DMS53 (cell line): ENCODE data around the gene KRTAP10-12.

ENCODE experiments used
- DNase-seq: peaks from one replicate; lab custom pipeline; 2025; lab: John Stamatoyannopoulos, UW

KRTAP10-12 gene

GRCh38 chr21:44712203-44713028 is 15.4 kb downstream of the KRTAP10-12 start:
- DNase-seq: no peak

DNA sequence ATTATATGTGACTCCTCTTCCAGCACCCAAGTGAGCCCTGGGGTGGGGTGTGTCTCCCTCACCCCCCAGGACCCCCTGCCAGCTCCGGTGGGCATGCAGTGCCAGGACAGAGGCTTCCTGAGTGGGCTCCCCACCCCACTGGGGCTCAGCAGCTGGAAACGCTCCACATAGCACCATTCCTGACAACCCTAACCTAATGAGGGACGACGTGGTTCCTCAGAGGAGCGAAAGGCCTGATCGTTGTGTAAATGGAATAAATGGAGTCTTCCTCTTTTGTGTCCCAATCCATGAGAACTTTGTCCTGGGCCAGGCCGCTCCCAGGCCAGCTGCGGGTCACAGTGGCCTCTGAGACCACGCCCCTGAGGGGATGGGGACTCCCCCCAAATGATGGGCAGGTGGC is 16.2 kb downstream of the KRTAP10-12 start:
- no peak for DNase-seq

DNA sequence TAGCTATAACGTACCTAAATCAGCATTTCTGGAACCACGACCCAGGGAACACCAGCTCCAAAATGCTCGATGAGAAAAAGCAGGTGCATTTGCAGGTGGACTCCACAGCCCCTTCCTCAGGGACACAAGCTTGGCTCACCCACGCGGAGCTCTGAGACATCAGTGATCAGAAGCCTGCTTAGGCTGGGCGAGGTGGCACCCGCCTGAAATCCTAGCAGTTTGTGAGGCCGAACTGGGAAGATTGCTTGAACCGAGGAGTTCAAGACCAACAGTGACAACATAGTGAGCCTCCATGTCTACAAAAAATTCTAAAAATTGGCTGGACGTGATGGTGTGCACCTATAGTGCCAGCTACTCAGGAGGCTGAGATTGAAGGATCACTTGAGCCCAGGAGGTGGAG is 16.9 kb downstream of the KRTAP10-12 start:
- no peak for DNase-seq

DNA sequence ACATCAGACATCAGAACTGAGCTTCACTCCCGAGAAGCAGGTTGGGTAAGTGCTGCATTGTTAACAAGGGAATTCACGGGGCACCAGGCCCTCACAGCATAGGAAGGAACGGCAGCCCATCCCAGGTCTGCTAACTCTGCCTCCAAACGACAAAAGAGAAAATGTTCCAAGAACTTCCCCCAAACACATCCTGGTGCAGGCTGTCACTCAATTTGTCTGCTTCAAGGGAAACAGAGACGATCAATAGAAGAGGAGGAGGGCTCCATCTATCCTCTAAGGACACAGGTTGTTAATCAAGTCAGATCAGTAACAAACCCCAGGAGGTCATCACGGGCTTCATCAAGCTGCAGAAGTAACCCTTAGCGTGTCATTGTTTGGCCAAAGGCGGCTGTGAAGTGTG is 17.9 kb downstream of the KRTAP10-12 start:
- DNase-seq: no peak

DNA sequence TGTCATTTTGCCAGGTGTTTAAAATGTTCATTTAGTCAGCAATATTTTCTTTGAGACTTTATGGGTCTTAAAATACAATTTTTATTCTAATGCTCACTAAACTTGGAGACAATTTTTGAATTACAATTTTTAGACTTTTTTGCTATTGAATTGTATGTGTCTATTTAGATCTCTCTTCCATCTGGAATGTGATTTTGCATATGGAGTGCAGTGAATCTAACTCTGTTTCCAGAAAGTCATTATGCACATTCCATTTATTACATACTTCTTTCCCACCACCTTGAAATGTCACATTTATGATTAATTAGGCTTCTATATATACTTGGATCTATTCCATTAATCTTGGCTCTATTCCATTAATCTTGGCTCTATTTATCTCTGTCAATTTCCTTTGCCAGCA is 20.0 kb downstream of the KRTAP10-12 start:
- no peak for DNase-seq

- DNase-seq: no peak
These were observed 21.1 kb downstream of the KRTAP10-12 start for GRCh38 chr21:44718093-44718492.

- no peak for DNase-seq
These were observed 21.6 kb downstream of the KRTAP10-12 start for GRCh38 chr21:44718571-44718970.

DNA sequence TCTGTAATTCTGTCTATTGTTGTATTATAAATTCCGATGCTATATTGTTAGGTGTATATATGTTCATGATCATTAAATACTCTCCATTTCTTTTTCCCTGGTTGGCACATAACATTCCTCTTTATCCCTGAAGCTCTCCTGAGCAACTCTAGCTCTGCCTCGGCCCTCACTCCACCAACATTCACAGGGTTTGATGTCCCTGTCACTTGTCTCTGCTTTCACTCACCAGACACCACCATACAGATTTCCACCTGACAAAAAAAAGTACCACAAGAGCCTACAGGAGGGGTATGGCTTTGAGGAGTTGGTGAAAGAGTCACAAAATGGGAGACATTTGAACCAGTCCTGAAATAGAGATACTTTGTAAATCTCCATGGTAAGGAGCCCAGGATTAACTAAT is 23.2 kb downstream of the KRTAP10-12 start:
- no peak for DNase-seq

- no peak for DNase-seq
These were observed 25.8 kb downstream of the KRTAP10-12 start for GRCh38 chr21:44722731-44723130.

GRCh38 chr21:44723177-44724131 is 26.5 kb downstream of the KRTAP10-12 start:
- no peak for DNase-seq

- no peak for DNase-seq
These were observed 27.2 kb downstream of the KRTAP10-12 start for GRCh38 chr21:44724196-44724595.

- DNase-seq: no peak
These were observed 28.0 kb downstream of the KRTAP10-12 start for GRCh38 chr21:44724926-44725325.

GRCh38 chr21:44726826-44727225 is 29.9 kb downstream of the KRTAP10-12 start:
- DNase-seq: no peak

- DNase-seq: no peak
These were observed 30.3 kb downstream of the KRTAP10-12 start for GRCh38 chr21:44727321-44727720.

DNA sequence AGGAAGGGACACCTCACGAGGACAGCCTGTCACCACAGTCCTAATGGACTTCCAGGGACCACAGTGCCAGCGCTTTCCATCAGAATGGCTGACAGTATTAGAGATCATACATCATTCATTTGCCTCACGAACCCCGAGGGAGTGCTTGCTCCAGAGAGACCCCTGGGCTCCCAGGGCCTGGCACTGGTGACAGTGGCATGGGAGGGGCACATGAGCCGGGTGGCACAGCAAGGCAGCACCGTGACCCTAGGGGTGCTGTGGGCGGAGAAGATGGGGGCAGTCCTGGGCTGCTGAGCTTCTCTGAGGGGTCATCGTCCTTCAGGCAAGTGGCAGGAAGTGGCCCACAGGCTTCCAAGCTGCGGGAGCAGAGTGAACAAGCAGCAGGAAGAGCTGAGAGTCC is 30.8 kb downstream of the KRTAP10-12 start:
- DNase-seq: no peak

DNA sequence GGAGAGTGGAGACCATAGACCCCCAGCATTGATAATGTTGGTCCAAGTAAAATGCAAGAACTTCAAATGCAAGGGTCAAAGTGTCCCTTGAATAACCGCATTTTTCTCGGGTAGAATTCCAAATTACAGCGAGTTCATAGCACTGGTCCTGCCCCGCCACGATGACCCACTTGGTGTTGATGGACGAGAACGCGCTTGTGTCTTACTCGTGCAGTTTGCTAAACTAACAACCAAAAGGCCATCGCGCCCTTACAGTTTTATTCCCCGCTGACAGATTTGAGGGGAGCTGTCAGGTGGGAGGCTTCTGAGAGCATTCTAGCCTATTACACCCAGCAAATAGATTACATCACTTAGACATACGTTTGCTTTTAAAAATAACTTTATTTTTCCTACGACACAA is 31.7 kb downstream of the KRTAP10-12 start:
- DNase-seq: no peak

GRCh38 chr21:44729336-44730027 is 32.5 kb downstream of the KRTAP10-12 start:
- DNase-seq: no peak

- no peak for DNase-seq
These were observed 33.0 kb downstream of the KRTAP10-12 start for GRCh38 chr21:44730028-44730395.

DNA sequence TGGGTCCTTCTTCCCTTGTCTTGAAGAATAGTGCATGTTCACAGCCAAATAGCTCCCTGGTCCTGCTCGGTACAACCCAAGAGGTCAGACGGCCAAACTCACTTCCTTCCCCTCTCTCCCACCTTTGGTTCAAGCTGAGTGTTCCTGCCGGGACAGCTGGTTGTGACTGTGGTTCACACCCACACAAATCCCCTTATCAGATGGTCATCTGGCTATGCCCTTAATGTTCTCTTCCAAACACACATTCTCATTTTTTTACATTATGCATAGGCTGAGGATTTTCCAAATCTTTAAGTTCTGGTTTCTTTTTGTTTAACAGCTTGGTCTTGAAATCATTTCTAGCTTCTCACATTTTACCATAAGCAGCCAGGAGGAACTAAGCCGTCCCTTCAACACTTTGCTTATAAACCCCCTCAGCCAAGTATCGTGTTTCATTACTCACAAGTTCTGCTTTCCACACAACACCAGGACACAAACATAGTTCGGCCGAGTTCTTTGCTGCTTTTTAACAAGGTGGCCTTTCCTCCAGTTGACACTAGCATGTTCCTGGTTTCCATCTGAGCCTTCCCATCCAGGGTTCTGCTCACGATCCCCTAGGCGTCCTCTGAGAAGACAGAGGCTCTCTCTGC is 34.1 kb downstream of the KRTAP10-12 start:
- DNase-seq: no peak

DNA sequence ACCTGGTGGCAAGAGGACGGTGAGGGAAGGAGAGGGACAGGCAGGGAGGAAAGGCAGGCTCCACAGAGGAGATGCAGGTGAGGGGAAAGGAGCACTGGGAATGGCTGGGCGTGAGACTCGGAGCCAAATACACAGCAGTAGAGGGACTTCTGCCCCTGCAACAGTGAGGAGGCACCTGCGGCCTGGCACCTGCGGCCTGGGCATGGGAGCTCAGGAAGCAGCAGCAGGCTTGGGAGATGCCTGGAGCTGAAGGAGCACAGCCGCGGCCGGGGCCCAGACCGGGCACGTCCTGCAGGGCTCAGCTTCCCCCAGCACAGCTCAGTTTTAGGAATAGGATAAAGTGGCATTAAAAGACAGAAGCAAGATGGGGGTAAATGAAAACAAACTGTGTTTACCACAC is 35.3 kb downstream of the KRTAP10-12 start:
- DNase-seq: no peak

GRCh38 chr21:44732956-44733355 is 36.0 kb downstream of the KRTAP10-12 start:
- DNase-seq: no peak
